HepG2 (cell line): ENCODE measurements around the gene ZNF687. TPM values are rescaled to one million over a fixed set of nuclear protein-coding genes. Genes with fewer than 3 reads are reported as not detected.
A peak's percentile ranks its signal among the peaks of the same experiment; 100 is the strongest.

ENCODE experiments used
- DNMT1 ChIP-seq: sonication (generic); formaldehyde crosslinking; IDR thresholded peaks from 2 replicates; pipeline ENCODE4 v1.5.1; 2020; ENCODE audit warnings: mild to moderate bottlenecking, missing genetic modification reagents
- HOXA5 ChIP-seq: sonication (generic); formaldehyde crosslinking; IDR thresholded peaks from 2 replicates; pipeline ENCODE4 v1.4.0; 2020; ENCODE audit warnings: missing genetic modification reagents
- IKZF5 ChIP-seq: IDR thresholded peaks from 2 replicates; pipeline ENCODE4 v1.6.1; 2018; ENCODE audit warnings: missing genetic modification reagents, mild to moderate bottlenecking, missing compliant biosample characterization
- KMT2B ChIP-seq: IDR thresholded peaks from 2 replicates; pipeline ENCODE4 v1.6.1; 2016; ENCODE audit warnings: missing genetic modification reagents, missing compliant biosample characterization
- PATZ1 ChIP-seq: sonication (generic); formaldehyde crosslinking; IDR thresholded peaks from 2 replicates; pipeline ENCODE4 v1.4.0; 2020; ENCODE audit warnings: missing genetic modification reagents
- RBM39 ChIP-seq: fragments of 200-400 bp; formaldehyde crosslinking; IDR thresholded peaks from one replicate; pipeline ENCODE4 v1.6.1; 2018; ENCODE audit warnings: antibody characterized with exemption, mild to moderate bottlenecking, low read depth, low read length; ENCODE audit not compliant: poor library complexity, severe bottlenecking
- RNF2 ChIP-seq: fragments of 450-650 bp; conservative IDR thresholded peaks from 2 replicates; pipeline ENCODE4 v1.6.1; 2016; ENCODE audit warnings: low read depth
- STAT5B ChIP-seq: sonication (generic); formaldehyde crosslinking; IDR thresholded peaks from 2 replicates; pipeline ENCODE4 v1.4.0; 2020; ENCODE audit warnings: missing genetic modification reagents
- TEAD2 ChIP-seq: sonication (generic); formaldehyde crosslinking; IDR thresholded peaks from 2 replicates; pipeline ENCODE4 v1.9.0; 2021; ENCODE audit warnings: missing genetic modification reagents
- ZBTB21 ChIP-seq: sonication (generic); formaldehyde crosslinking; IDR thresholded peaks from 2 replicates; pipeline ENCODE4 v1.4.0; 2020; ENCODE audit warnings: missing genetic modification reagents
- ZBTB7A ChIP-seq: sonication (generic); formaldehyde crosslinking; IDR thresholded peaks from 2 replicates; pipeline ENCODE4 v1.8.0; 2022; ENCODE audit warnings: mild to moderate bottlenecking, missing genetic modification reagents
- ZBTB8A ChIP-seq: sonication (generic); formaldehyde crosslinking; IDR thresholded peaks from 2 replicates; pipeline ENCODE4 v1.4.0; 2020; ENCODE audit warnings: mild to moderate bottlenecking, low read depth, missing genetic modification reagents, borderline replicate concordance
- ZFP62 ChIP-seq: sonication (generic); formaldehyde crosslinking; IDR thresholded peaks from 2 replicates; pipeline ENCODE4 v1.4.0; 2020; ENCODE audit warnings: missing genetic modification reagents
- ZFP90 ChIP-seq: sonication (generic); formaldehyde crosslinking; IDR thresholded peaks from 2 replicates; pipeline ENCODE4 v1.8.0; 2022; ENCODE audit warnings: missing genetic modification reagents, mild to moderate bottlenecking, inconsistent platforms, borderline replicate concordance
- ZNF234 ChIP-seq: sonication (generic); formaldehyde crosslinking; conservative IDR thresholded peaks from 2 replicates; pipeline ENCODE4 v1.5.1; 2020; ENCODE audit warnings: mild to moderate bottlenecking, missing genetic modification reagents
- ZNF513 ChIP-seq: sonication (generic); formaldehyde crosslinking; conservative IDR thresholded peaks from 2 replicates; pipeline ENCODE4 v1.5.0; 2020; ENCODE audit warnings: missing genetic modification reagents
- ZNF607 ChIP-seq: sonication (generic); formaldehyde crosslinking; IDR thresholded peaks from 2 replicates; pipeline ENCODE4 v1.5.1; 2020; ENCODE audit warnings: missing genetic modification reagents, mild to moderate bottlenecking, borderline replicate concordance
- ZNF761 ChIP-seq: sonication (generic); formaldehyde crosslinking; conservative IDR thresholded peaks from 2 replicates; pipeline ENCODE4 v1.4.0; 2020; ENCODE audit warnings: mild to moderate bottlenecking, missing genetic modification reagents
- ZNF781 ChIP-seq: sonication (generic); formaldehyde crosslinking; IDR thresholded peaks from 2 replicates; pipeline ENCODE4 v1.5.1; 2020; ENCODE audit warnings: borderline replicate concordance, mild to moderate bottlenecking, missing genetic modification reagents; ENCODE audit errors: not compliant biosample characterization
- polyA plus RNA-seq, 8 experiments: library from polyadenylated mRNA; depleted of rRNA in 3 of 8; stranded (reverse) in 7 of 8; unstranded in 1 of 8; fragments of >200 nt; fragmentation: Illumina TruSeq in 4 of 8; extraction: Trizol in 4 of 8; gene quantifications; 2 replicates each; pipeline versions ENCODE4 v1.2.1 to v1.2.3, GENCODE V29; 2011 to 2016; ENCODE audit warnings: low read depth in 4 of 8, missing spikeins in 1 of 8, mixed read lengths in 1 of 8; ENCODE audit not compliant: insufficient read depth in 1 of 8
- total RNA-seq, 5 experiments: library from RNA; depleted of rRNA; stranded (reverse); fragments of >200 nt; fragmentation: Illumina TruSeq; extraction: Trizol; gene quantifications; 2 replicates each; pipeline ENCODE4 v1.2.3, GENCODE V29; 2016; ENCODE audit warnings: low read depth in 1 of 5
- TF ChIP-seq, protein P1 (sequence below): sonication (generic); formaldehyde crosslinking; IDR thresholded peaks from 2 replicates; pipeline ENCODE4 v1.5.1; 2020; ENCODE audit warnings: missing genetic modification reagents, mild to moderate bottlenecking, borderline replicate concordance

ZNF687 gene
- total and polyA plus RNA-seq, 2 of the 13 experiments (the other 11 are each of a cell fraction or from before 2014, with no cell fraction given): 14.1 to 16.5 TPM

GRCh38 chr1:151282883-151283725 is 1.0 kb downstream of the ZNF687 start (continued):
- TF ChIP-seq ZBTB21 (CRISPR knock-in tag) (no peak), ZNF761 (CRISPR knock-in tag) (peak; percentile 65; the same call in 1 of the 2 replicates), STAT5B (no peak), PATZ1 (CRISPR knock-in tag) (peak; percentile 64; the same call in 1 of the 2 replicates), HOXA5 (CRISPR knock-in tag) (no peak), RNF2 (no peak), IKZF5 (CRISPR knock-in tag) (no peak), ZFP90 (CRISPR knock-in tag) (no peak), ZNF607 (CRISPR knock-in tag) (0 out of 2 replicates have a peak, but pooled peaks have one; percentile 75), ZNF513 (CRISPR knock-in tag) (no peak), ZNF234 (CRISPR knock-in tag) (no peak; the same call in 1 of the 2 replicates), ZBTB7A (CRISPR knock-in tag) (peak; percentile 78), TEAD2 (CRISPR knock-in tag) (no peak), DNMT1 (CRISPR knock-in tag) (no peak; the same call in 1 of the 2 replicates), ZBTB8A (CRISPR knock-in tag) (peak; percentile 43; the same call in 1 of the 2 replicates), ZFP62 (no peak), RBM39 (no peak), KMT2B (CRISPR knock-in tag) (no peak), ZNF781 (CRISPR knock-in tag) (peak; percentile 23)
- TF ChIP-seq, protein P1, sequence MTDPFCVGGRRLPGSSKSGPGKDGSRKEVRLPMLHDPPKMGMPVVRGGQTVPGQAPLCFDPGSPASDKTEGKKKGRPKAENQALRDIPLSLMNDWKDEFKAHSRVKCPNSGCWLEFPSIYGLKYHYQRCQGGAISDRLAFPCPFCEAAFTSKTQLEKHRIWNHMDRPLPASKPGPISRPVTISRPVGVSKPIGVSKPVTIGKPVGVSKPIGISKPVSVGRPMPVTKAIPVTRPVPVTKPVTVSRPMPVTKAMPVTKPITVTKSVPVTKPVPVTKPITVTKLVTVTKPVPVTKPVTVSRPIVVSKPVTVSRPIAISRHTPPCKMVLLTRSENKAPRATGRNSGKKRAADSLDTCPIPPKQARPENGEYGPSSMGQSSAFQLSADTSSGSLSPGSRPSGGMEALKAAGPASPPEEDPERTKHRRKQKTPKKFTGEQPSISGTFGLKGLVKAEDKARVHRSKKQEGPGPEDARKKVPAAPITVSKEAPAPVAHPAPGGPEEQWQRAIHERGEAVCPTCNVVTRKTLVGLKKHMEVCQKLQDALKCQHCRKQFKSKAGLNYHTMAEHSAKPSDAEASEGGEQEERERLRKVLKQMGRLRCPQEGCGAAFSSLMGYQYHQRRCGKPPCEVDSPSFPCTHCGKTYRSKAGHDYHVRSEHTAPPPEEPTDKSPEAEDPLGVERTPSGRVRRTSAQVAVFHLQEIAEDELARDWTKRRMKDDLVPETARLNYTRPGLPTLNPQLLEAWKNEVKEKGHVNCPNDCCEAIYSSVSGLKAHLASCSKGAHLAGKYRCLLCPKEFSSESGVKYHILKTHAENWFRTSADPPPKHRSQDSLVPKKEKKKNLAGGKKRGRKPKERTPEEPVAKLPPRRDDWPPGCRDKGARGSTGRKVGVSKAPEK (CRISPR knock-in tag): 0 out of 2 replicates have a peak, but pooled peaks have one; percentile 79
